NCI-H1105 (cell line): Measurements from ENCODE around the gene PLPP4.

Experiments used
- DNase-seq: peaks from one replicate; lab custom pipeline; 2025; lab: John Stamatoyannopoulos, UW

Gene PLPP4

DNA sequence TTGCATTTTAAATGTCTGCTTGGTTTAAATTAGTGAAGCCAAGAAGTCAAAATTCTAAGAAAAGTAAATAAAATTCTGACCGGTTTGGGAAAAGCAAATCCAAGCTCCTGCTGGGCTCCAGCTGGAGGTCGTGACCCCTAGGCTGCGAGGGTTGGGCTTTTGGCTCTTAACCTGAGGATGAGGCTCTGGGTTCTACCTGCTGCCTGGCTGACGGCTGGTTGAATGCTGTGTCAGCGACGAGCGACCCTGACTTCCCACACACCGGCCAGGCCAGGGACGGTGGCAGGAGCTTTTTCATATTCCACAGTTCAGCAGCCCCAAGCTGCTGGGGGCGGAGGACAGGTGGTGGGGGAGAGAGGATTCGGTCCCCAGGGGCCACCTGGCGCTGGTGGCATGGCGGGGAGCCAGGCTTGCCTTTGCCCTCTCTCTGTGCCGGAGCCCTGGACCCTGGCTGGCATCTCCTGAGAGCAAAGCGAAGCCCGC is 843 bp upstream of the PLPP4 start:
- DNase-seq = peak; percentile 26

DNA sequence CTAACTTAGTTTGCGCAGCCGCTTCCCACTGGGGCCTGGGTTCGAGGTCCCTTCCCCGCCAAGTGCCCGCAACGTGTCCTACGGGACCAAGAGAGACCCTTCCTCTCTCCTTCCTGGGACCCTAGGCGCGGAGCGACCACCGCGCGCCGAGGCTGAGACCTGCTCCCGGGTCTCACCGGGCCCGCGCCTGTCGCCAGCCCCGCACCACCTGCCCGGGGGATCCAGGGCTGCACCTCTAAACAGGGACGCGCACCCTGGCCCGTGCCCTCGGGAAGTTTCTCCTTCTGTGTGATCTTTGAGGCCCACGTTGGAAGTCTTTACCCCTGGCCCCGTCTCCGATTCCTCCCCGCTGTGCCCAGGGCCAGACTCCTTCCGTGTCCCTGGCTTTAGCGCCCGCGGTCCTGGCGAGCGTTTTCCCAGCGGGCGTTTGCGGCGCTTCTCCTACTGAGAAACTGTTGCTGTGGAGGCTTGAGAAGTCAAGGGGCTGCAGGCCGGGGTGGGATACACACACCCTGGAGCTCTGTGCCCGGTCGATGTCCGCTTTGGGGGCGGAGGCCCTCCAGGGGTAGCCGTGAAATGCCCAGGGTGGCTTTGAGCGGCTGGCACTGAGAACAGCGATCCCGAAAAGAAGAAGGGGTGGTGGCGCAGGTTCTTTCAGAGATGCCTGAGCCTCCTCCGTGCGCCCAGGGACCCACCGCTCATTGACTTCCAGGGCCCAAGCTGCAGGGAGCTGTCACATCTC is 575 bp downstream of the PLPP4 start:
- DNase-seq = no peak

DNA sequence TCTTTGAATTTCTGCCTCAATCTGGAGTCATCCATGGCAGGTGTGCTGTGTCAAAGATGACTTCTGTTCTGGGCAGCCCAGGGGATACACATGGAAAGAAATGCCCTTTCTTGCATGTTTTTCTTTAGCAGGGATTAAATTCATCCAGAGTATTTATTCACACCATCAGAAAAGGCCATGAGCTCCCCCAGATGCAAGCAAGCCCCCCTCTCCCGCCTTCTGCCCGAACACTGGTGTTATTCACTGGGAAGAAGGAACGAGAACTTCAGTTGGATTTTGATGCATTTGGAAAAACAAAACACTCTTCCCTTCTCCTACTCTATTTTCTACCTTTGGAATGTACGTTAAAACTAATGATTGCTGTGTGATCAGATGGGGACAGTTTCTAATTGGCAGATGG is 1.4 kb downstream of the PLPP4 start:
- DNase-seq = no peak

DNA sequence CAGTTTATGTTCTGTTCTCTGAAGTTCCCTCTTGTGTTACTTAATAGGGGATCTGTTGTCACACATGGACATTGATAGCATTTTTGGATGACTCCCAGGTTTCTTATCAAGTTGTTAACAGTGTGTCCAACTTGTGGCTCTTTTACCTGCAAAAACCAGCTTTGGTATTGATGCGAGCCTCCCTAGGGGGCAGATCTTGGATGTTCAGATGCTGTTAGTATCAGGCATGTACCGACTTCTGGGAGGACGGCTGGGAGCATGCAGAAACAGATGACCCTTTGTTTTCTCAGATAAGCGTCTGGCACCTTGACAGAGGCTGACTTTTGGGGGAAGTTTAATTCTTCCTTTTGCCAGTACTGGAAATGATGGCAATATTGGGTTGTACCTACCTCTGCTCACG is 2.2 kb downstream of the PLPP4 start:
- no peak for DNase-seq

DNA sequence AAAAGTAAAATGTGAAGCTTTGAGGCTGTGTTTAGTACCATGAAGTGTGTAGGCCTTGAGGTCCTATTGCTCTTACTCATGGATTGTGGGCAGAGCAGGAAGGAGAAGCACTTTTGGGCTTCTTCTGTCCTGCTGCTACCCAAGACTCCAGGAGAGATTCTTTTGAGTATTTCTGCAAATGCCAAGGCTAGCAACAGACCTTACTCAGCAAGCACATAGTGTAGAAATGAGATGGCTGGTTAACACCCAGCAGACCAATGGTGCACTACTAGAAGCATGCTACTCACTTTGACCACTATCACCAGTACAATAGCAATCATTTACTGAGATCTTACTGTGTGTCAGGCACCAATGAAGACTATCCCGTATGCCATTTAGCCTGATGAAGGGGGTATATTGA is 3.2 kb downstream of the PLPP4 start:
- no peak for DNase-seq

DNA sequence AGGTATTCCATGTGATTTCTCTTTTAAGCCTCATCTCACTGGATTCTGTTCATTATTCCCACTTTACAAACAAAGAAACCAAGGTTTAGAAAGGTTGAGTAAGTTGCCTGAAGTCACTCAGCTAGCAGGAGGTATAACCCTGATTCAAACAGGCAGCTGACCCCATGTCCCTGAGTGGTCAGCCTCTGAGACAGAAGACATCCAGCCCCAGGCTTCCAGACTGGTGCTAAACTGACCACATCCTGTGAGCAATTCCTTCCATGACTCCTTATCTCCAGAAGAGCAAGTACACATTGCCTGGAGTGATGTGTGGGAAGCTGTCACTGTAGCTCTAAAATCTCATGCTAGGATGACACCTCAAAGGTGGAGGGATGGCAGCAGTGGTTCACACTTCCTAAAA is 3.7 kb downstream of the PLPP4 start:
- no peak for DNase-seq

DNA sequence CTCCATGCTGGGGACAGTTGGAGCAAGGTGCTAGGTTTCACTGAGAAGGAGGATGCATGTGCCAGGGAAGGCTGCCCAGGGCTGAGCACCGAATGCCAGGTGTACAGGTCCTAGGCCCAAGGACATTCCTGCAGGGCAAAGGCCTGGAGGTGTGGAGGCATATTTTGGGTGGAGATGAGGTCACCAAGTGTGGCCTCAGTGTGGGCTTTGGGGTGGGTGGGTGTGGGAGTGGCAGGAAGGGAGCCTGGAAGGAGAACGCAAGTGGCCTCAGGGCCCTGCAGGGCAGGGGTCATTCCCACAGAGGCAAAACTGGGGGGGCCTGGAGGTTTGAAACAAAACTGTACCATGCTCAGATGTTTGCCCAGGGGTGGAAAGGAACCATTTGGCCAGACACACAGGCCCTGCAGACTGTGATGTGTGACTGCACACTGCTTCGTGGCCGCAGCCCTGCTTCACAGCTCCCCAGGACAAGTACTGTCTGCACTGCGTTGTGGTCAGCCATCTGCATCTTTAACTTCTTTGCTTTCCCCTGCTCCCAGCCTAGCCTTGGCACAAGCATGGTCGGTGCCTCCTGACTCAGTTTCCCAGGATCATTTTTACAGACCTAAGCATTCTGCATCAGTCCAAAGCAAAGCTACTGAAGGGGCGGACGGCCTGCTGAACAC is 5.1 kb downstream of the PLPP4 start:
- no peak for DNase-seq

DNA sequence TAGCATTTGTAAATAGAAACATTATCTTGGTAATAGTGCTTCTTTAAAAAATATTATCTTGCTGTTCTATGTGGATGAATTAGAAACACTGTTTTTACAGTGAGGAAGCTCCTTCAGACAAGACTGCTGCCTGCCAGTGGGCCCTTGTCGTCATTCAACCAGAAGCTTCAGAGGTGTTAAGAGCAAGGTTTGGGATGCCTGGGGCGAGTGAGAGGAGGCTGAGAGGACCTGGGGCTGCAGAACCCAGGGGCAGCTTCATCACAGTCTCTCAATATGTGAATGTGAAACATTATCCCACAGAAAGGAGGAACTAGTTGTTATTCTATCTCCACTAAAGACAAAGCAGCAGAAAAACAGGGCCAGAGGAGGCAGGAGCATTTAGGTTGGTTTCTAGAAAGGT is 8.1 kb downstream of the PLPP4 start:
- DNase-seq = no peak

DNA sequence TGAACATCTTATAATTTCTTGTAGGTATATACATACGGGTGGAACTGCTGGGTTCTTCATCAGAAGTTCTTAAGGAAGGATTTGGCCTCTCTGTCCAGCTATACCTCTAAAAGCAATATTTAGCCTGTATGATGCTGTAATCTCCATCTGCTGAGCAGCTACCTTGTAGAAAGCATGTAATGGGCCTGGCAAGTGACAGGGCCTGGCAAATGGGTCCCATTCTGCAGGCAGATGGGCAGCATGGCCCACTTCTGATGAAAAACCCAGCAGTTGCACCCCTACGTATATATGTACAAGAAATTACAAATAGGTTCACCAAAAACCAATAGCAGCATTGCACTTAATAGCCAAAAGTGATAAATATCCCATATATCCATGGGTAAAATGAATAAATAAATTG is 9.0 kb downstream of the PLPP4 start:
- DNase-seq = no peak

DNA sequence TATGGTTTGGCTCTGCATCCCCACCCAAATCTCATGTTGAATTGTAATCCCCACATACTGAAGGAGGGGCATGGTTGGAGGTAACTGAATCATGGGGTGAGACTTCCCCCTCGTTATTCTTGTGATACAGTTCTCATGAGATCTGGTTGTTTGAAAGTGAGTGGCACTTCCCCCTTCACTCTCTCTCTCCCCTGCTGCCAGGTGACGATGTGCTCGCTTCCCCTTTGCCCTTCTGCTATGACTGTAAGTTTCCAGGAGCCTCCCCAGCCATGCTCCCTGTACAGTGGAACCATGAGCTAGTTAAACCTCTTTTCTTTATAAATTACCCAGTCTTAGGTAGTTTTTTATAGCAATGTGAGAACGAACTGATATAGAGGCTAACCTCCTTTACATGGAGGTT is 16.6 kb downstream of the PLPP4 start:
- no peak for DNase-seq

DNA sequence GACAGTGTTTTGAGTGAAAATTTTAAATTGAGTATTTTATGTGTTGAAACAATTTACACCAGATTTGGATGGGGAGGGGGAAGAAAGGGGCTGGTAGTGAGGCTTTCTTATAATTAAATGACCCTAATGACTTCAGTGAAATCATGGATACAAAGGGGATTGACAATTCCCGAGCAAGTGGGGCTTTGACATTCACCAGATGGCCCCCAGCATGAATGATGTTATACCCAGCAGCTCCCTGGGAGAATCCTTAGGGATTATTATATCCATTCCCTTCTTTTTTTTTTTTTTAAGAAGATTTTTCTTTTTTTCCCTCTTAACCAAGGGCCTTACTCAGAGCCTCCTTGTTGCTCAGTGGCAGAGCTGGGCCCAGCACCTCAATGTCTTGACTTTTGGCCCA is 17.9 kb downstream of the PLPP4 start:
- DNase-seq = no peak

DNA sequence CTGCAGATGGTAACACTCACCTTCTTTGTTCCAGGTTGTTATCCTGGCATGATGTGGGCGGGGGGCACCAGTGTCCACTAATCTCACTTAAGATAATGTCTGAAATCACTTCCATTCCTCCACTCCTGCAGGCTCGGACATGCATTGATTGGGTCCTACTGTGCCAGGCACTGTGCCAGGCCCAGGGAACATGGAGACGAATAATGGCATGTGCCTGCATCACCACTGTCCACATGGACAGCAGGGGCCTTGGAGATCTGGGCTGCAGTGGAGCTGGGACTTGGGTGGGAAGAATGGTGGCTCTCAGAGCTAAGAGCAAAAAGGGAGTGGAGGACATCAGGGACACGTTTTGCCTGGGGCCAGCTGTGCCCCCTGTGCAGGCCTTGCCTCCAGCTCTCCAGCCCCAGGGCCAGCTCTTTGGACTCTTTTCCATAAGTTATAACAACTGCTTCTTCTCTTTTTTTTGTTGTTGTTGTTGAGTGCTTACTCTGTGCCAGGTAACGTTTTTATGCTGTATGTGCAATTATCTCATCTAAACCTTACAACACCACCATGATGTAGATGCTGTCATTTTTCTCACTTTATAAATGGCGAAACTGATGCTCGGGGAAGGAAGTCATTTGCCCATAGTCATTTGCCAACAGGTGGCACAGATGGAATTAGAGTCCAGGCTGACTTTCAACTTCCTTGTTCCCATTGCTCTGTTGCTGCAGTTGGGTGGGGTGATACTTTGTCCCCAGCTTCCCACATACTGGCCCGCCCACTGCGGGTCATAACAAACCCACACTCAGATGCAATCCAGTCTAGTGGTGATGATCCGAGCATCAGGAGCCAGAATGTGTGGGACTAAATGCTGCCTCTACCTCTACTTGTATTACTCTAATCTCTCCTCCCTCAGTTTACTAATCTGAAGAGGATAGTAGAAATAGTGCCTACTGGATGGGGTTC is 19.1 kb downstream of the PLPP4 start:
- DNase-seq = no peak

DNA sequence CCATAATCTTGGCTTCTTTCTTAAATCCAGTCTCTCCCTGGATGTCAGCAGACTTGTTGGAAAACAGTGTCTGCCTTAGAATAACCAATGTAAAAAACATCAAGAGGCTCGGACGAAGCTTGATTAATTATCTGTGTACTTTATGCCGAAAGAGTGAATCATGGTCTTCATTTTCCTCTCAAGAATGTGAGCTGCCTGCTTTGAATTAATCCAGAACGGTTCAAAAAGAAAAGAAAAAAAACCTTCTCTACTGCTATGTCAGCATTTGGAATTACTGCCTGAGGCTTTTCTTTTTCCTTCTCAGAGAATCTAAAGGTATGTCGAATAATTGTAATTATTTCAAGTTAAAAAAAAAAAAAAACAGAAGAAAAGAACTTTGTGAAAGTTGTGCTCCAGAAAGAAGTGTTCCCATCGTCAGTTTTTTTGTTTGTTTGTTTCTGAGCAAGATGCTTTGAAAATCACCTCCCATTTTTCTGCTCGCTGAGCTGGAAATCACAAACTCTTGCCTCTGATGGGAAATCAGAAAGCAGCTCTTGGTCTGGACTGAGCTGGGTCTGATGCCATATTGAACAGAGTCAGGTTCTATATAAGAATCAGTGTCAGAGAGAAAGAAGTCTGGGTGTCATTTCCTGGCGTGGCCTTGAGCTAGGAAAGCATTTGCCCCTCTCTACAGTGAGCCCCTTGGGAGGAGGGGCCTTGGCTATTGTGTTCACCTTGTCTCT is 20.2 kb downstream of the PLPP4 start:
- DNase-seq = no peak

DNA sequence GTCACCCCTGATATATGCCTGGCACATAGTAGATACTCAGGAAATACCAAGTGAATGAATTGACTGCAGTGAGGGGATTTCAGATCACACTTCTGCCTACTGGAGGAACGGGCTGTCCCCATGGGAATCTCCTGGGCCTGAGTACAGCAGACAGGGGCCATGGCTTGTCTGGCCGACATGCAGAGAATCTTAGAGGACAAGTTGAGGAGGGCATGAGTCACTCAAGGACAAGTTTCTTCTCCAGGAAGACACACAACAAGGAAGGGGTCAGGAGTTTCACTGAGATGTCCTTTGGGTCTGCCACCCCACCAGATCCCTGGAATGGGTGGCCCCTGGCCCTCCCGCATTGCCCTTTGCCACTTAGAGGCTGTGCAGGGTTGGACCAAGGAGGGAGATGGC is 20.7 kb downstream of the PLPP4 start:
- DNase-seq = no peak

DNA sequence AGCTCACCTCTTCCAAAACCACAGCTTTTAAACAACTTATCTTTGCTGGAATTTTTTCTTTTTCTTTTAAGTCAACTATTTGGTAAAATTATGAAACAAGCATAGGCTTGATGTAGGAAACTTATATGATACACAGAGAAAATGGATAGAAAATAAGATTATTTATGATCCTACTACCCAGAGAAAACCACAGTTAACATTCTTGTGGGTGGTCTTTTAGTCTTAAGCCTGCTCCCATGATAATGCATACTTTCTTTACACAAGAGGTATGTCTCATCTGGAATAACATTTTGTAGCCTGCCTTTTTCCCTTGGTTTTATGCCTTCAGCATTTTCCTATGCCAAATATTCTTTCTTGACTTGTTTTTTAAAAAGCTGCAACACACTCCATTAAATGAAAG is 21.4 kb downstream of the PLPP4 start:
- DNase-seq = no peak

DNA sequence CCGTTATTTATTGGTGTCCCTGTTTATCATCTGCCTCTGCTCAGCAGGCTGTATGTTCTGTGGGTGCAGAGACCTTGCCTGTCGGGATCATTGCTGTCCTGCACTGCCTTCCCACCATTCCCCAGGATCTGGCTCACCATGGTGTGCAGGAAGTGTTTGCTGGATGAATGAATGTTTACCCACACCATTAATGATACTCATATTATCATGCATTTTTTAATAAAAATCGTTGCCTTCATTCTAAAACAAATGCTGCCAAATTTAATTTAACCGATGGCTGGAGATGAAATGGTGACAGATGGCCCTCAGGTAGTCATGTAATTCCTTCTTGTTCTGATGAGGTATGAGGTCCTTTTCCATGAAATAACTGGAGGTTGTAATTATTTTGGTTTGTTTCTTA is 22.5 kb downstream of the PLPP4 start:
- no peak for DNase-seq

DNA sequence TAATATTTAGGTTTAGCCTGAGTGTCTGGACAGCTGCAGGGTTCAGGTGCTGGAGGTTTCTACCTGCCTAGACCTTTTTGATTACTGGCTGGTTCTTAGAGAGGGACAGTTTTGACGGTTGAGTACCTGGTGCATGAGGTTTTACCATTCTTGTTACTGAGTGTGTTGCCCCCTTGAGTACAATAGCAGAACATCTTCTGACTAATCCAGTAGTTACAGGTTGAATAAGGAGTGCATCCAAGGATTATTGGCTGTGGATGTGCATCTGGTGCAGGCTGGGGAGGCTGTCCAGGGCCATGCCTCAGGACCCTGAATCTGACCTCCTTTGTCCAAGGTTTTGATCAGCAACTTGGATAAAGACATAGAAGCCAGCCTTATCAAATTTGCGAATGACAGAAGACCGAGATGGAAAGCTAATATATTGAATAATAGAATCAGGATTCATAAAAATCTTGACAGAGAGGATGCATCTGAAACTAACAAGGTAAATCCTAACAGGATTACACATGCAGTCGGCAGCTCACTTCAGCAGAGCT is 23.1 kb downstream of the PLPP4 start:
- no peak for DNase-seq

DNA sequence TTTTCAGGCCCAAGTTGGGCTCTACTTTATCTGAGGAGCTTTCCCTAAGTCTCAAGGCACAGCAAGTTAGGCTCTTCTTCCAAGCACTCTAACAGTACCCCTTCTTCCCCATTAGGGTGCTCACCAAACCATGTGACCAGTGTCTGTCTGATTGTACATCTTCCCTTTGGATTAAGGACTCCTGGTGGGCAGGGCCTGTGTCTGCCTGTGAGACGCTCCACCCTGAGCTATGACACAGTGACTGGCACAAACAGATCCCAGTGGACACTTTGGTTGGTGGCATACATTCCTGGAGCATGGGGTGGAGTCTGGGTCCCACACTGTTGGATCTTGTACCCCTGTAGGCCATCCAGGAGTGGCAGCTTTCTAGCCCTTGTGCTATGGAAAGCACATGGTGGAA is 23.8 kb downstream of the PLPP4 start:
- DNase-seq = no peak

DNA sequence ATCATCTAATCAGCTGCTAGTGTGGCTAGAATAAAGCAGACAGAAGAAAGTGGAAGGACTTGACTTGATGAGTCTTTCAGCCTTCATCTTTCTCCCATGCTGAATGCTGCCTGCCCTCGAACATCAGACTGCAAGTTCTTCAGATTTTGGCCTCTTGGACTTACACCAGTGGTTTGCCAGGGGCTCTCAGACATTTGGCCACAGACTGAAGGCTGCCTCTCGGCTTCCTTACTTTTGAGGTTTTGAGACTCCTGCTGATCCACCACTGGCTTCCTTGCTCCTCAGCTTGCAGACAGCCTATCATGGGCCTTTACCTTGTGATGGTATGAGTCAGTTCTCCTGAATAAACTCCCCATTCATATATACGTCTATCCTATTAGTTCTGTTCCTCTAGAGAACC is 26.0 kb downstream of the PLPP4 start:
- DNase-seq = no peak

DNA sequence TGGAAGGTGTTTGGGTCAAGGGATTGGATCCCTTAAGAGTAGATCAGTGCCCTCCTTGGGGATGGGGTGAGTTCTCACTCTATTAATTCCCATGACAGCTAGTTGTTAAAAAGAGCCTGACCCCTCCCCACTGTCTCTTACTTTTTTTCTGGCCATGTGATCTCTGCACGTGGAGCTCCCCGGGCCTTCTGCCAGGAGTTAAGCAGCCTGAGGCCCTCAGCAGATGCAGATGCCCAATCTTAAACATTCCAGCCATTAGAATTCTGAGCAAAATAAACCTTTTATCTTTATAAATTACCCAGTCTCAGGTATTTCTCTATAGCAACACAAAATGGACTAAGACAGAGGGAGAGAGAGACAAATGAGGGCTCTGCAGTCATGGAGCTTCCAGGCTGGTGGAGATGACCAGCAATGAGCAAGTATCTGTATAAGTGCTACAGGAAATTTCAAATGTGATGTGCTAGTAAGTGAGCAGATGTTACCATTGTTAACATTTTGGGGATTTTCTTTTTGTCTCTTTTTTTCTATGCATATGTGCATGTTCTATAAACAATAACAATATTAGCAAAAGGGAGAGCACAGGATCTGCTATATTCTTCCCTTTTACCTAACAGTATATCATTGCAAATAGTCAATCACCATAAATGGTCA is 26.7 kb downstream of the PLPP4 start:
- no peak for DNase-seq

DNA sequence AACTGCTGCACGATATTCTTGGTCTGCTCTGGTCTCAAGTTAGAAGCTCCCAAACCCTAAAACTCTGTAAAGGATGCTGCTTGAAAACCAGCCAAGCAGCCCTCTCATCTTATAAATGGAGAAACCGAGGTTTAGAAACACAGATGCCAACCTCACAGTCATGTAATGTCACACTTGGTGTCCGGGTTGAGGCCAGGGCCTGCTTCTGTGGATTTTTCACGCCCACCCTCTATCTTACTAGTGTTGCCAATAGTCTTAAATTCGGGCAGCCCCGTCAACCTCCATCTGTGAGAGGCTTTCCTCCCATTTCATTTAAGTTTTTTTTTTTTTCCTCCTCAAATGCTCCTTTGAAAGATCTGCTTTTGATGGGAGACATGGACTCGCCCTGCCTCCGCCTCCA is 28.9 kb downstream of the PLPP4 start:
- DNase-seq = no peak
